KBM-7 (cell line): ENCODE data around the gene ATP6V1F.

Experiments
- DNase-seq: peaks from one replicate; pipeline ENCODE4 v3.0.0-alpha.2; 2015
- in situ Hi-C: fragments of 300-500 bp; cut with MboI; formaldehyde crosslinking; loops from 2 replicates; pipeline ENCODE4 v1.14.3; 2020; ENCODE audit warnings: low sequenced_read_pairs, low pct_unique_long_range_greater_than_20kb, mixed read lengths

ATP6V1F gene

DNA sequence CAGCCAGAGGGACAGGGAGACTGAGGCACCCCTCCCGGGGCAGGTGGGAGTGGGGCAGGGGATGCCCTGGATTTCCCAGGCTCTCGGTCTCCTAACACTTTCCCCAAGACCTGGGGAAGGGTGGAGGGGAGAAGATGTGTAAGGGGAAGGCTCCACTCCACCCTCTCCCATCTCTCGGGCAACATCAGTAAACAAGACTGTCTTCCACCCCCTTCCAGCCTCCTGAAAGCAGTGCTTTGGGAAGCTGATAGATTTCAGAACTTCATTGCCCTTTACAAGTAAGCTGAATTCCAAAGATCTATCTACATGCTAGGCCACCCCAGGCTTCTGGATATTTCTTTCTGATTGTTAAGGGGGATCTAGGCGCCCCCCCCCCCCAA, 28.7 kb upstream of the ATP6V1F start:
- in situ Hi-C loops: no loop called here

DNA sequence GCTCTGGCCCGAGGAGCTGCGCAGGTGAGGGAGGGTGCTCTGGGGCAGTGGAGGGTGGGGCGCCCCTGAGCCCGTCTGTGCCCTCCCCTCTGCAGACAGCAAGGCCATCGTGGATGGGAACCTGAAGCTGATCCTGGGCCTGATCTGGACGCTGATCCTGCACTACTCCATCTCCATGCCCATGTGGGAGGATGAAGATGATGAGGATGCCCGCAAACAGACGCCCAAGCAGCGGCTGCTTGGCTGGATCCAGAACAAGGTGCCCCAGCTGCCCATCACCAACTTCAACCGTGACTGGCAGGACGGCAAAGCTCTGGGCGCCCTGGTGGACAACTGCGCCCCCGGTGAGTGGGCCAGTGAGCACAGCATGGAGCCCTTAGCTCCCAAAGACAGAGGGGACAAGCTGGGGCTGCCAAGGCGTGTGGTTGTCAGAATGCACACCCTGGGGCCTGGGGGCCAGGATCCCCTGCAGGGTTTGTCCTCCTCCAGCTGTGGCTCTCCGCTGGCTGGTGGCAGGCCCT, 27.4 kb upstream of the ATP6V1F start:
- in situ Hi-C loops: no loop called here
- no peak for DNase-seq

More for the DNA sequence above, 28.7 kb upstream of the ATP6V1F start:
- DNase-seq: no peak

DNA sequence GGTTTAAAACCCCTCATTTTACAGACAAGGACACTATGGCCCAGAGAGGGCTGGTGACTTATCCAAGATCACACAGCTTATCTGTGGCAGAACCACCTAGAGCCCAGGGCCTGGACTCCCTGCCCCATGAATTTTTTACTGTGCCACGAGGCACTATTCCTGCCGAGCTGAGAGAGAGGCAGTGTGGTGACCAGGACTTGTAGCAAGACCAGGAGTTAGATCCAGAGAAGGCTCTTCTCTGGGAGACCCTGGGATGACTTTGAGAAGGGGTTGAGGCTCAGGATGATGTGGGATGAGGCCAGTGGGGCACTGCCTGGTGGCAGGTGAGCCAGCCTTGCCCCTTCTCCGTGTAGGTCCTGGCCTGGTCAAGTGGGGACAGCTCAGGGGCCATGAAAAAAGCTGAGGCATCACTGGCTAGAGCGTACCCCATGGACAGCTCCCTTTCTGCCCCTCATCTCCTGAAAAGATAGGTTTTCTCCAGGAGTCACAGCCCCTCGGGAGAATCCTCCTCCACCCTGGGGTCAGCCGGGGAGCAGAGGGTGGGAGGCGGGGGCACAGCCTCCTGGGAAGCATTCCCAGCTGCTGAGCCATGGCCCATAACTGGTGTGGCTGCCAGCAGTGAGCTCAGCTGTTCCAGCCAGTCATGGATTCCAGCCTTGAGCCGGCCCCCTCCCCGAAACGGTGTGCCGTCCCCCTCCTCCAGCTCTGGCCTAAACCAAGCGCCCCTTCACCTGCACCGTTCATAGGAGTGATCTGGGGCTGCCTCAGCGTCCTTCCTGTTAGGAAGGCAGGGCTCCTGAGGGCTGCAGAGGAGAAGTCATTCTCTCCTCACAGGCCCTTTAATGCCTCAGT, 26.6 kb upstream of the ATP6V1F start:
- in situ Hi-C loops: no loop called here
- DNase-seq: no peak

DNA sequence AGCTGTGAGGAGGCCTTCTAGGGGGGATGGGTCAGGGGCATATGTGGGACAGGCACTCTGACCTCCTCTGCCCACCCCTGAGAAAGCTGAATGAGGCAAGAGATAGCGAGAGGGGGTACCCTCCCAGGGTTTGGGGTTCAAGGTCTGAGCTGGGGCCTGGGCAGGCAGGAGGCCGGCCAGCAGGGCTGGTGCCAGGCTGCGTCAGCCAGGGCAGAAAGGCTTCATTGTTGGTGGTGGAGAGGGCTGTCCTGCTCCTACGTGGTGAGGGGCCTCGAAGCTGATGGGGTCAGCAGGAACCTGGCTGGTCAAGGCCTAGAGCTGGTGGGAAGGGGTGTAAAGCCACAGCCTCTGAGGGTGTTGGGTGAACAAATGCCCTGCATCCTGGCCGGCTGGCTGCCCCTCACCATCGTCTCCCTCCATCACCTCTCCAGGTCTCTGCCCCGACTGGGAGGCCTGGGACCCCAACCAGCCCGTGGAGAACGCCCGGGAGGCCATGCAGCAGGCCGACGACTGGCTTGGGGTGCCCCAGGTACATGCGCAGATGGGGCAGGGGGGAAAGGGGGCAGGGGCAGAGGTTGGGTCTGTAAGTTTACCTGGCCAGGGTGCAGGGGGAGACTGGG, 25.8 kb upstream of the ATP6V1F start:
- no peak for DNase-seq
- in situ Hi-C loops: no loop called here

DNA sequence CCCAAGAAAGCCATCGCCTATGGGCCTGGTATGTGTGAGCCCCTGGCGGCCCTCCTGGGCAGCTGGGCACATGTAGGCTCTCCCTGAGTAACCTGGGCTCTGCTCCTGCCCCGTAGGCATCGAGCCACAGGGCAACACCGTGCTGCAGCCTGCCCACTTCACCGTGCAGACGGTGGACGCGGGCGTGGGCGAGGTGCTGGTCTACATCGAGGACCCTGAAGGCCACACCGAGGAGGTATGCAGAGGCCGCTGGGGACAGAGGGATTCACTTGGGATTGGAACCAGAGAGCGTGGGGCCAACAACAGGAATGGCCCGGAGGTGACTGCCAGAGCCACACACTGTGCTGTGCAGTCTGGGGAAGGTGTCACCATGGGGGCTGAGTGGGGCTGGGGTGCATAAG, 25.1 kb upstream of the ATP6V1F start:
- no peak for DNase-seq

DNA sequence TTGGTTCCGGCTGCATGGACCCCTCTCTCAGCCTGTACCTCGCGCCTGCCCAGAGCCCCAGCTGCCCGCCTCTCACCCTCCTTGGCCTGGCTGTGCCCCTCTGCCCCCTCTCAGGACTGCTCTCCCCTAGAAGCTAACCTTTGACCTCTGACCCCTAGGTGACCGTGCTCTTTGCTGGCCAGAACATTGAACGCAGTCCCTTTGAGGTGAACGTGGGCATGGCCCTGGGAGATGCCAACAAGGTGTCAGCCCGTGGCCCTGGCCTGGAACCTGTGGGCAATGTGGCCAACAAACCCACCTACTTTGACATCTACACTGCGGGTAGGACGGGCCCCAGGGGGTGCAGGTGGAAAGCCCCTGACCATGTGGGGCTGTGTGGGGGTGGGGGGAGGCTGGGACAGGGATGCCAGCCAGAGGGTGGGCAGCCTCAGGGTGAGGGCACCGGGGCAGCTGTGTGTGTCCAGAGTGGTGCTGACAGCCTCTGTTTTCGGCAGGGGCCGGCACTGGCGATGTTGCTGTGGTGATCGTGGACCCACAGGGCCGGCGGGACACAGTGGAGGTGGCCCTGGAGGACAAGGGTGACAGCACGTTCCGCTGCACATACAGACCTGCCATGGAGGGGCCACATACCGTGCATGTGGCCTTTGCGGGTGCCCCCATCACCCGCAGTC, 24.4 kb upstream of the ATP6V1F start:
- in situ Hi-C loops: no loop called here
- no peak for DNase-seq

More for the DNA sequence above, 25.1 kb upstream of the ATP6V1F start:
- in situ Hi-C loops: no loop called here

DNA sequence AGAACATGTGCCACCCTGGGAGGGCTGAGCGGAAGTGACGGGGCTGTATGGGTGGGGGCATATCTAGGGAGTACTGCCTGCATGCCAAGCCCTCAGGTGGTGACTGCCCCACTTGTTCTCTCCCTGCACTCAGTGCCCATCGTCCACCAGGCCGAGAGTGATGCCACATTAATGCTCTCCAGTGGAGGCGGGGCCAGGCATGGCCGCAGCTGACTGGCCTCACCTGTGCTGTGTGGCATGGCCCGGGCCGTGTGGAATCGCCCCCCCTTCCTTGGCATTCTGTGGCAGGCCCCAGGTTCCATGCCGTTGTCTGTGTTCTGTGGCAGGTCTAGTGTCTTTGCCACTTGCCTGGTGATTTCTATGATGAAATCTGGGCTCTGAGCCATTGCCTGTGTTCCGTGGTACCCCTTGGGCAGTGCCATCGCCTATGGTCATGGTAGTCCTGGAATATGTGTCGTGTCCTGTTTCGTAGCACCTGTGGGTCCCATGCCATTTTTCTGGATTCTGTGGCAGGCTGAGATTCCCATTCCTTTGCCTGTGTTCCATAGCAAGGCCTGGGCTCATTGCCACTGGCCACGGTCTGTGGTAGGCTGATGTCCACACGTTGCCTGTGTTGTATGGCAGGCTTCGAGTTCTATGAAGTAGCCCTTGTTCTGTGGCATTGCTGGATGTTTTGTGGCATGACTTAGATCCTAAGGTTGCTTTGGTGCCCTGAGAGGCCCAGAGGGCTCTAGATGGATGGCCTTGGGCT, 23.5 kb upstream of the ATP6V1F start:
- in situ Hi-C loops: no loop called here
- DNase-seq: no peak

DNA sequence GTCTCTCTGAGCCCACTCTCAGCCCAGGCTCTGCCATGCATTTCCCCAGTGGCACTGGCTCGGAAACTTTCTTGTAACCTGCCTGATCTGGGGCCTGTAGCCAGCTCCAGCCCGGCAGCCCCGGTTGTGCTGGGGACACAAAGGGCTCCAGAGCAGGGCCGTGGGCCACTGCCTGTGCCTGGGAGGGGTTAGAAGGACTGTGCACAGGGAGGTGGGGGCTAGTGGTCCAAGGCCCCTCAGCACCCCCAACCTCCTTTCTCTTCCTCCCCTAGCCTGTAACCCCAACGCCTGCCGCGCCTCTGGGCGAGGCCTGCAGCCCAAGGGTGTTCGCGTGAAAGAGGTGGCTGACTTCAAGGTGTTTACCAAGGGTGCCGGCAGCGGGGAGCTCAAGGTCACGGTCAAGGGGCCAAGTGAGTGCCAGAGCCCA, 22.9 kb upstream of the ATP6V1F start:
- in situ Hi-C loops: no loop called here
- no peak for DNase-seq

DNA sequence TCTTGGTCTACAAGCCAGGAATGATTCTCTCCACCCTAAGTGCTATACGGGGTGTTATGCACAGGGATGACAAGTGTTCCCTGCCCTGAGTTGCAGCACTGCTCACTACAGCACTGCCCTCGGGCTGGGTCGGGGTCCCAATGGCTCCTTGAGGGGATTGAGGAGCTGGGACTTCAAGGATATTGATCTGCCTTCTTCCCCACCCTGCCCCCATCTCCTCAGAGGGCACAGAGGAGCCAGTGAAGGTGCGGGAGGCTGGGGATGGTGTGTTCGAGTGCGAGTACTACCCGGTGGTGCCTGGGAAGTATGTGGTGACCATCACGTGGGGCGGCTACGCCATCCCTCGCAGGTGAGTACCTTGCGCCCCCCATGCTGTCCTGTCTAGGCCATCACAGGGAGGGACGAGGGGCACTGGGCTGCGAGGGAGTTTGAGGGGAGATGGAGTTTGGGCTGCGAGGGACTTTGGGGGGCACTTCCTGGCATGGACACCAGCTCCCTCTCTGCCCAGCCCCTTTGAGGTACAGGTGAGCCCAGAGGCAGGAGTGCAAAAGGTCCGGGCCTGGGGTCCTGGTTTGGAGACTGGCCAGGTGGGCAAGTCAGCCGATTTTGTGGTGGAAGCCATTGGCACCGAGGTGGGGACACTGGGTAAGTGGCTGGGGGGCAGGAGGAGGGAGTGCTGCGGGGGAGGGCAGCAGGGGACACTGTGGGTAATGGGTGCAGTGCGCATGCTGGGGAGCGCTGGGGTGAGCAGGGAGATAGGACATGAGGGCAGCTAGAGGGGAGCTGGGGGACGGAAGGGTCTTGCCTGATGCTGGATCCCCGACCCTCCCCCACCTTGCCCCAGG, 22.1 kb upstream of the ATP6V1F start:
- DNase-seq: no peak
- in situ Hi-C loops: no loop called here

DNA sequence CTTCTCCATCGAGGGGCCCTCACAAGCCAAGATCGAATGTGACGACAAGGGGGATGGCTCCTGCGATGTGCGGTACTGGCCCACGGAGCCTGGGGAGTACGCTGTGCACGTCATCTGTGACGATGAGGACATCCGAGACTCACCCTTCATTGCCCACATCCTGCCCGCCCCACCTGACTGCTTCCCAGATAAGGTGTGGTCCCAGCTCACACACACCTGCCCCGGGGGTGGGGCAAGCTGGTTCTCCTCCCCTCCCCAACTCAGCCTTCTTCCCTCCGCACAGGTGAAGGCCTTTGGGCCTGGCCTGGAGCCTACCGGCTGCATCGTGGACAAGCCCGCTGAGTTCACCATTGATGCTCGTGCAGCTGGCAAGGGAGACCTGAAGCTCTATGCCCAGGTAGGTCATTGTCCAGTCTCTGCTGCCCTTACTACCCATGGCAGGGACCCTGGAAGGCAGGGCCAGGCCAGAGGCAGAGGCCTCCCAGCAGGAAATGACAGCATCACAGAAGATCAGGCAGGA, 21.4 kb upstream of the ATP6V1F start:
- no peak for DNase-seq
- in situ Hi-C loops: no loop called here

DNA sequence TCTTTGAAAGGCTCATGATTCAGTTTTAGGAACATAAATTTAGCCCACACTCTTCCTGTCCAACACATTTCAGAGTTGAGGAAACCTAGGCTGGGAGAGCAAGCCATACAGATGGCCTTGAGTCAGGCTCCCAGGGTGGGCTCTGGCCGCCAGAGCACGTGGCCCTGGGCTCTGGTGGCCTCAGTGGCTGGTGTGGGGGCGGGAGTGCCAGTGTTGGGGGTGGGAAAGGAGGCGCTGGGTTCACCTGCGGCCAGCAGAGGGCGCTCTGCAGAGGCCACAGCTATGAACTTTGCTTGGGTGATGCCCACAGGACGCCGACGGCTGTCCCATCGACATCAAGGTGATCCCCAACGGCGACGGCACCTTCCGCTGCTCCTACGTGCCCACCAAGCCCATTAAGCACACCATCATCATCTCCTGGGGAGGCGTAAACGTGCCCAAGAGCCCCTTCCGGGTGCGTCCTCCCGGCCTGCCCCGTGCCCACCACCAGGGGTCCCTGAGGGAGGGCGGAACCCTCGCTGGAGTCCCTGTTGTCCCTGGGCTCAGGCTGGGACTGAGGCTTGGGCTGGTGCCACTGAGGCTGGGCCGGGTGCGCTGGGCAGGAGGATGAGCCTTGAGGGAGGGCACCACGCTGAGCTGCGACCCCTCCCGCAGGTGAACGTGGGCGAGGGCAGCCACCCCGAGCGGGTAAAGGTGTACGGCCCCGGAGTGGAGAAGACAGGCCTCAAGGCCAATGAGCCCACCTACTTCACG, 20.6 kb upstream of the ATP6V1F start:
- DNase-seq: peak; percentile 69
- in situ Hi-C loops: no loop called here

DNA sequence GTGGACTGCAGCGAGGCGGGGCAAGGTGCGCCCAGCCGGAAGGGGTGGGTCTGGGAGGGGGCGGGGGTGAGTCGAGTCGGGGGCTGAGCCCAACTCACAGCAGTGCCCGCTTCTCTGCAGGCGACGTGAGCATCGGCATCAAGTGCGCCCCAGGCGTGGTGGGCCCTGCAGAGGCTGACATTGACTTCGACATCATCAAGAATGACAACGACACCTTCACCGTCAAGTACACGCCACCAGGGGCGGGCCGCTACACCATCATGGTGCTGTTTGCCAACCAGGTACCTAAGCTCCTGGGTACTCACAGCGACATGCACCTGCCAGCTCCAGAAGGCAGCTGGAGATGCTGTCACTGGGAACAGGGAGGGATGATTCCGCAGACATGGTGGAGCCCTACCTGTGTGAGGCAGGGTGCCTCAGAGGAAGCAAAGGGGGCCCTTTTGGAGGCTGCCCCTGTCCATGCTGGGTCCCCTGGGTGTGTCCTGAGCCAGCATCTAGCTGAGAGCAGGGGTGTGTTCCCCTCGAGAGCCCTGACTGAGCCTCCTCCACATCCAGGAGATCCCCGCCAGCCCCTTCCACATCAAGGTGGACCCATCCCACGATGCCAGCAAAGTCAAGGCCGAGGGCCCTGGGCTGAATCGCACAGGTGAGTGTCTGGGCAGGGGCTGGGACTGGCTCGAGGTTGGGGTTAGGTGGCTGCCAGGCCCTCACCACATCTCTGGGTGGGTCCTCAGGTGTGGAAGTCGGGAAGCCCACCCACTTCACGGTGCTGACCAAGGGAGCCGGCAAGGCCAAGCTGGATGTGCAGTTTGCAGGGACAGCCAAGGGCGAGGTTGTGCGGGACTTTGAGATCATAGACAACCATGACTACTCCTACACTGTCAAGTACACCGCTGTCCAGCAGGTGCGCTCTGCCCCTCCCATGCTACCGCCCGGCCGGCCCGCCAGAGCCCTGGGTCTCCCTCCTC, 19.7 kb upstream of the ATP6V1F start:
- in situ Hi-C loops: no loop called here

DNA sequence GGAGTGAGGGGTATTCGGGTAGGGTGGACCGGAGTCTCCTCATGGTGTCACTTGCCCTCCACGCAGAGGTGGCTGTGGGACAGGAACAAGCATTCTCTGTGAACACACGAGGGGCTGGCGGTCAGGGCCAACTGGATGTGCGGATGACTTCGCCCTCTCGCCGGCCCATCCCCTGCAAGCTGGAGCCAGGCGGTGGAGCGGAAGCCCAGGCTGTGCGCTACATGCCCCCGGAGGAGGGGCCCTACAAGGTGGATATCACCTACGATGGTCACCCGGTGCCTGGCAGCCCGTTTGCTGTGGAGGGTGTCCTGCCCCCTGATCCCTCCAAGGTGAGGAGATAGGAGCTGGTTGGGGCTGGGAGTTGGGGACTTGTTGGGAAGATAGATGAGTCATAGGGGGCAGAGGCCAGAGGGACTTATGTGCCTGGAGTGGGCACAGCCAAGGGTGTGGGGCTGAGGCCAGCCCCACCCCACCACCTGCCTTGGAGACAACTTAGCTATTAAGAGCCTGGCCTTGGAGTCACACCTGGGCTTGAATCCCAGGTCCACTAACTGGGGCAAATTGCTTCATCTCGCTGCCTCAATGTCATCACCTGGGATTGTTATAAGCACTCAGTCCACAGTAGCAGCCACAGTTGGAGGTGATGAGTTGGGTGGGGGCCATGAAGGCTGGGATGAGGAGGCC, 18.6 kb upstream of the ATP6V1F start:
- in situ Hi-C loops: no loop called here
- no peak for DNase-seq

More for the DNA sequence above, 19.7 kb upstream of the ATP6V1F start:
- no peak for DNase-seq

DNA sequence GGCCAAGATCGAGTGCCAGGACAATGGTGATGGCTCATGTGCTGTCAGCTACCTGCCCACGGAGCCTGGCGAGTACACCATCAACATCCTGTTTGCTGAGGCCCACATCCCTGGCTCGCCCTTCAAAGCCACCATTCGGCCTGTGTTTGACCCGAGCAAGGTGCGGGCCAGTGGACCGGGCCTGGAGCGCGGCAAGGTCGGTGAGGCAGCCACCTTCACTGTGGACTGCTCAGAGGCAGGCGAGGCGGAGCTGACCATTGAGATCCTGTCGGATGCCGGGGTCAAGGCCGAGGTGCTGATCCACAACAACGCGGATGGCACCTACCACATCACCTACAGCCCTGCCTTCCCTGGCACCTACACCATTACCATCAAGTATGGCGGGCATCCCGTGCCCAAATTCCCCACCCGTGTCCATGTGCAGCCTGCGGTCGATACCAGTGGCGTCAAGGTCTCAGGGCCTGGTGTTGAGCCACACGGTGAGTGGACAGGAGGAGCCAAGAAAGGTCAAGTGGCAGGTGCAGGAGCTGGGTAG, 17.8 kb upstream of the ATP6V1F start:
- in situ Hi-C loops: no loop called here
- DNase-seq: no peak

DNA sequence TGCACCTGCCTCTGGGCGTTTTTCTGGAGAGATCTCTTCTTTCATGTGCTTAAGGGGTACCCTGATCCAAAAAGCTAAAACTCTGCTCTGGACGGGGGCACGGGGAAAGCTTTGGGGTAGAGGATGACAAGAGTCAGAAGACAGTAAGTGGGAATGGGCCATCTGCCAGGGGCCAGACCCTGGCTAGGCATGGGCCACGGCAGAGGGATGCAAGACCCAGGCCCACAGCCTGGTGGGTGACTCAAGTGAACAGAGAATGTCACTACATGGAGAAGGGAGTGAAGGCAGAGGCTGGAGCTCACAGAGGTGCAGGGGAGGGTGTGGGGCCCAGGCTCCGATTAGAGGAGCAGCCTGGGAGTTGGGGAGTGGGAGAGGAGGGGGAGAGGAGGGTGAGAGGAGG, 17.2 kb upstream of the ATP6V1F start:
- in situ Hi-C loops: no loop called here
- DNase-seq: no peak

DNA sequence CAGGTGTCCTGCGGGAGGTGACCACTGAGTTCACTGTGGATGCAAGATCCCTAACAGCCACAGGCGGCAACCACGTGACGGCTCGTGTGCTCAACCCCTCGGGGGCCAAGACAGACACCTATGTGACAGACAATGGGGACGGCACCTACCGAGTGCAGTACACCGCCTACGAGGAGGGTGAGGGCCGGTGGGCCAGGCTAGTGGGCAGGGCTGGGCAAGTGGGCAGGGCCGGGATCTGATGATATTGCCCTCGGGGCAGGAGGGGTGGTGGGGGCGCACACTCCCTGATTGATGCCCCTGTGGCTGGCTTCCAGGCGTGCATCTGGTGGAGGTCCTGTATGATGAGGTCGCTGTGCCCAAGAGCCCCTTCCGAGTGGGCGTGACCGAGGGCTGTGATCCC, 16.7 kb upstream of the ATP6V1F start:
- in situ Hi-C loops: no loop called here
- no peak for DNase-seq
